Frontal cortex (tissue), 4 donors: ENCODE measurements around the gene POLG. TPM values are rescaled to one million over a fixed set of nuclear protein-coding genes. Genes with fewer than 3 reads are reported as not detected.
"Not testable (repeated sequence)": the region's sequence is repeated elsewhere in the genome, so short reads cannot be mapped to it uniquely, and the experiment has no call there.

Source experiments
- DNase-seq, 2 donors: peaks; one replicate each; pipeline ENCODE4 v3.0.0; 2012; ENCODE audit warnings: low spot score in 2 of 2
- FAIRE-seq: peaks from 2 replicates; lab custom pipeline; 2012; peaks lifted over from hg19 to GRCh38; lab: Jason Lieb, UNC
- small RNA-seq: library from RNA; depleted of rRNA; stranded (forward); fragments of <200 nt; gene quantifications from one replicate; pipeline ENCODE3, GENCODE V24; 2014
- total RNA-seq: library from RNA; depleted of rRNA; stranded (reverse); fragments of >200 nt; gene quantifications from one replicate; pipeline ENCODE4 v1.2.3, GENCODE V29; 2014
- donor health status: control.
- donor health status: control.
- donor health status: control.

POLG gene
- total RNA-seq, 1 donor from 2014 or later, result 39.1 TPM

DNA sequence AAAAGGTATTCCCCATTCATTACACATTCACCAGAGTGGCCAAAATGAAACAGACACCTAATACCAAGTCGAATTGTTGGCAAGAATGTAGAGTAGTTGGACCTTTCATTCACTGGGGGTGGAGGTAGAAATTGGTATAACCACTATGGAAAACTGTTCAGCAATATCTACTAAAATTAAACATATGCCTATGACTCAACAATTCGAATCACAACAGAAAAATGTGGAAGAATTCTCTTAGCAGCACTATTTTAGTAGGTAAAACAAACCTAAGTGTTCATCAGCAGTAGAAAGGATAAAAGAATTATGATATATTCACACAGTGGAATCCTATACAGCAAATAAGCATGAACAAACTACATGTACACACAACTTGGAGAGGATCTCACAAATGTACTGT lies 30.6 kb downstream of the POLG start:
- FAIRE-seq, result no peak
- no peak for DNase-seq

DNA sequence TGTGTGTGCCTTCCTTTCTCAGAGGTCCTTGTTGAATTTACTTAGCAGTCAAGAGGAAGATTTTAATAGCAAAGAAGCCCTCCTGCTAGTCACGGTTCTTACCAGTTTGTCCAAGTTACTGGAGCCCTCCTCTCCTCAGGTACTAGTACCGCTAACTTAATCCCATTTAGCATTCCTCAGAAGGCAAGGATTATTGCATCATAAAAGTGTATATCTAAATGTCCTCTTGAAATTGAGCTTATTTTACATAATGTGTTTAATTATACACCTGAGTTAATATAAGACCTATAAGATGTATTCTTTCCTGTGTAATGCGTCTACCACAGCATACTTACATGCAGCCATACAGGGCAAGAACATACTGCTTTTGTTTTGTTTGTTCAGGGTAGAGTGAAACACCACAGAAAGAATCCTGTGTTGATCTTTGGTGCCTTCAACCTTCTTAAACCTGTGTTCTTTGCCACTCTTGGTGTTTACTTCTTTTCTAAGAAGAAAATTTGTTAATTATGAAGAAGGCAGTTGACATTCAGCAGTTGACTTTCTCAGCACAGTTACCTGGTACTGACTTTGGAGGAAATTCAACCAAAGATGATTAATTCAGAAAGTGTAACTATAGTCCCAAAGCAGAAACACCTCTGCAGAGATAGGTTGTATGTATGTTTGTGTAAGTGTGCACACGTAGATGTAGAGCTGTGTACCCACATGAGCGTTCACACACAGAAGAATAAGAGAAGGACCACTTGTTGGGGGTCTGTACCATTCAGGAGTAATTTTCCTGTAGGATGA lies 33.1 kb downstream of the POLG start:
- FAIRE-seq, result no peak
- no peak for DNase-seq

DNA sequence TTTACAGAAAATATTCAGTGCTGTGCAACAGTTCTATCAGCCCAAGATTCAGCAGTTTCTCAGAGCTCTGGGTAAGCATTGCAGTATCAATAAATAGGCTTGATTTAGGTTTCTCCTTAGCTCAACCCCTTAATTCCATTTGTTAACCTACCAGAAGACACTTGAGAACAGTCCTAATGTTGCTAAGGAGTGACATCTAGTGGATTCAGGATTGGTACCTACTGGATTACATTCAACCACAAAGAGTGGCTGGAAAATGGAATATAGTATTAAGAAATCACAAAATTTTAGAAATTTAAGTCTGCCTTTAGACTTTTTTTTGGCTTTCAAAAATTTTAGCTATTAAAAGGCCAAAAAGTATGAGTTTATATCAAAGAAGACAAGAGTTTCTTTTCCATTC lies 34.7 kb downstream of the POLG start:
- DNase-seq (peak in 1 of 2 donors; percentile 37), FAIRE-seq (no peak)

DNA sequence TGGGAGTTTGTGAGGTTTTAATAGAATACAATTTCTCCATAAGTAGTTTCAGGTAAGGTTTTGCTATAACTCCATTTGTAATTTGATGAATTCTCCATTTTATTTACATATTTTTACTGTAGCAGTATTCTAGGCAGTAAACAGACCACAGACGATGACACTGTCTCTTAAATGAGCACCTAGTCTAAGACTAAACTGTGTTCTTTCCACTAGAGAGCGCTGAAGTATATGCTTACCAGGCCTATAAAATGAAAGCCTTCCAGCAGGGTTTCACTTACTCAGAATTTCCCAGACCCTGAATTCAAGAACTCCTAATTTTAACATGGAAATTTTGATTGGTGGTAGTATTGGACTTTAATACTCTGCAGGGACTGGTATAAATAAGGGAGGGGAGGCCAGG lies 41.6 kb downstream of the POLG start:
- DNase-seq (no peak), FAIRE-seq (no peak)

DNA sequence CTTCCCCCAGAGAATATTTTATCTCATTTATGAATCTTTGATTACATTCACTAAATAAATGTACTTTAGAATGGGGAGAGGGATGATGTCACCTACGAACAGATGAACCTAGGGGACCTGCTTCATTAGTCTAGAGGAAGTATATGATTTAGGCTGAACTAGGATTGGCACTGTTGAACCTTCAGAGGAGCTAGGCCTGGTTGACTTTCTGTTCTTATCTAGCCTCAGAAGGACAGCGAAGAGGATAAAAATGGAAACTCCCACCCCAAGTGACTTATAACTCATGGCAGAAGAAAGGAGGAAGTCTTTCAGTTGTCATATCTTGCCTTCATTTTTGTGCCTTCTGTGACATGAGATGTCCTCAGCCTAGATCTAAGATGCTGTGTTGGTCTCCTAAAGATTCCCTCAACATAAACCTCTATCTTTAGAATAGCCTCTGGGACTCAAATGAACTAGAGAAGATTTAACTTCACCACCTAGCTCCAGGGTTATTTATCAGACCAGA lies 42.6 kb downstream of the POLG start:
- FAIRE-seq, result no peak
- no peak for DNase-seq

DNA sequence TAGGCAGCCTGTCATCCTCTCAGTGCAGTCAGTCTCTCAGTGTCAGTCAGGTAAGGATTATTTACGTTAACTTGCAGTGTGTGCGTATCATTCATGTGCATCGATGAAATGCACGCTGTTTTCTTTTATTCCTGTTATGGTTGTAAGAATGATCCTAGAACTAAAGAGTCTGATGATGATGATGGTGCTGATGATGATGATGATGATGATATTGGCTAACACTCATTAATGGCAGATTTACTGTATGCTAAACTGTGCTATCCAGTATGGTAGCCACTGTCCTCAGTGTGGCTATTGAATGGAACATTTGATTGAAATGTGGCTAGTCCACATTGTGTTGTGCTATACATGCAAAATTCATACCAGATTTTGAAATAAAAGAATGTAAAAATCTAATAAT lies 51.4 kb downstream of the POLG start:
- DNase-seq, result no peak
- no peak for FAIRE-seq

DNA sequence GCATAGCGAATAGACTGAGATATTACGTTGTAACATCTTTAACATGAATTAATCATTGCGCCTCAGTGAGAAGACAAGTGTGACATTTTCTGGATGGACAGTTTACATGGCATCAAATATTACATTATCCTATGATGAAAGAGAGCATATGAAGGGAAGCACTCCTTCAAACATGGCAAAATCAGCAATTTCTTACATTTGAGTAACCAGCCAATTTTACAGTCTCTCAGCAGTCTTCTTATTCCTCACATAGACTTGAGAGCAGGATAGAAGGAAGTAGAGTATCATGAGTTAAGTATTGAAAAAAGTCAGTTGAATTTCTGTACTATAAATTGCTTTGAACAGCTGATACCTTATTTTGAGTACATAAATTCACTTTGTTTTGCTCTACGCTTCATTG lies 52.0 kb downstream of the POLG start:
- FAIRE-seq, result no peak

DNA sequence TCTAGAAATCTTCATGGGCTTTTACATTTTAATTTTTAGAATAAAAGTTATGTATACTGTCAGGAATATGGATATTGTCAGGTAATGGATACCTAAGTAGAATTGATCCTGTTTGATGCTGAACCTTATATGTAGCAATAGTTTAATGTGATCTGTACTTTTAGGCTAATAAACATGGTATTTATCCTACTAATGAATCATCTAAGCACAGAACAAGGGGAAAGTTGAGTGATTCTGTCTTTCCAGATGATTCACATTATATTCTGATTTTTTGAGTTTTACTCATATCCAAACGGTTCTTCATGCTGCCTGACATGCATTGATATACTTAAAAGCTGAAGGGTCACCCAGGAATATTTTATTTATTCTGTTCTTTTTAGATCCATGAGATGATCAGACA lies 56.3 kb downstream of the POLG start:
- DNase-seq, result no peak
- FAIRE-seq, result no peak

More for the DNA sequence above, 52.0 kb downstream of the POLG start:
- DNase-seq, result no peak

DNA sequence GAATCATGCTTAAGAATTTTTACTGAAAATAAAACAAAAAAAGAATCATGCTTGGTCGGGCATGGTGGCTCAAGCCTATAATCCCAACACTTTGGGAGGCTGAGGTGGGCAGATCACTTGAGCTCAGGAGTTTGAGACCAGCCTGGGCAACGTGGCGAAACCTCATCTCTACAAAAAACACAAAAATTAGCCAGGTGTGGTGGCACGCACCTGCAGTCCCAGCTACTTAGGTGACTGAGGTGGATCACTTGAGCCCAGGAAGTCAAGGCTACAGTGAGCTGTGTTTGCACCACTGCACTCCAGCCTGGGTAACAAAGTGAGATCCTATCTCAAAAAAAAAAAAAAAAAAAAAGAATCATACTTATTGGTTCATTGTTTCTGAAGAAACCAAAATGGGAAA lies 57.3 kb downstream of the POLG start:
- not testable (repeated sequence) for DNase-seq, FAIRE-seq

Small RNAs within 50 kb of the gene (small RNA-seq; reads per million reads assigned to genes)
- not detected for gene MIR6766

Other genes with a start within 250 kb of the POLG start
- 45.2 TPM for gene ABHD2, start 246.4 kb downstream of the POLG start, total RNA-seq
- gene RLBP1, start 113.2 kb downstream of the POLG start, total RNA-seq, result 3.3 TPM
- gene FANCI, start 90.8 kb downstream of the POLG start, total RNA-seq, result 7.3 TPM
- gene RHCG, start 161.8 kb upstream of the POLG start, total RNA-seq, result 4.1 TPM
- gene TICRR, start 240.6 kb upstream of the POLG start, total RNA-seq, result 1.2 TPM